ENCODE results near the gene HES7.

The HES7 gene

DNA sequence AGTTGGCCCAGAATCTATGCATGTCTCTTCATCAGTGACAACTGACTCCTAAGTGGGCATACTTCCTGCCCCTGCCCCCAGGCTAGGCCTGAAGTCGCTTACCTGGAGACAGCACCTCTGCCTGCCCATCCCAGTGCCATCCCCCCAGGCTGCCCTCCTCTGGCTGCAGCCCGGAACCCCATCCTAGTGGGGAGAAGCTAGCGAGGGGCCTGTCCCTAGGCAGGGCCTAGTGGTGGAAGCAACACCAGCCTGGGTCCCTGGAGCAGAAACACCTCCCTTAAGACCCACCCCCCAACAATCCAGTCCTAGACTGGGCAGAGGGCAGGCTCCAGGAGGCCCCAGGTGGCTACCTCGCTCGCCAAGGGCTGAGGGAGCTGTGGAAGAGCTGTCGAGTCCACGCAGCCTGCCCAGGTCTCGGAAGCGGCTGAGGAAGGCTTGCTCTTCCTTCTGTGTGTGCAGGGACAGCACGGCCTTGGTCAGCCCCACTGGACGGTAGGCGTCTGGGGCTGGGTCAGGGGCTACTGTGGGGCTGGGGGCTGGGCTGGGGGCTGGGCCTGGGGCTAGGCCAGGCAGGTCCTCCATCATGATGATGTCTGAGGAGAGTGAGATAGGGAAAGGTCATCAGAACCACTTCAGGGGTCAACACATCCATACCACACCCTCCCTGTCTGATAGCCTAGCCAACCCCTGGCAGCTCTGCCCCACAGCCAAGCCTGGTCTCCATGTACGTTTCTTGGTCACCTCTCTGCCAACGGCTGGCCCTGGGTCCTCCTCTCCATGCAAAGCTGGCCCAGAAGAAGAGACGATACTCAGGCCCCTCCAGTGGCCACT, 20.7 kb upstream of the HES7 start:
- Histone ChIP-seq H3K27me3 (ENCODE audit: insufficient read depth, low read length, poor library complexity) (no peaks in the 10 kb centered on the region), H2AFZ (ENCODE audit: low read depth, low read length) (no peak overlapping the region), H3K4me3 (ENCODE audit: low read depth in 1 of 2, low read length in 2 of 2) (no peak overlapping the region), H3K79me2 (ENCODE audit: insufficient read depth, low read length) (no peaks in the 10 kb centered on the region), H4K20me1 (ENCODE audit: insufficient read depth, low read length) (peaks cover 7% of the 10 kb centered on the region), H3K4me2 (ENCODE audit: insufficient read depth, low read length) (no peak overlapping the region), H3K36me3 (ENCODE audit: insufficient read depth, low read length) (peaks cover 89% of the 10 kb centered on the region), H3K27ac (ENCODE audit: low read length) (no peak overlapping the region), H3K9me3 (ENCODE audit: insufficient read depth, low read length, severe bottlenecking) (no peaks in the 10 kb centered on the region), H3K9ac (ENCODE audit: low read depth, low read length) (no peak overlapping the region), H3K4me1 (ENCODE audit: insufficient read depth, low read length) (peaks cover 8% of the 10 kb centered on the region)
- ATAC-seq (ENCODE audit: insufficient read depth, low read depth): no peak
- TF ChIP-seq, protein P1, sequence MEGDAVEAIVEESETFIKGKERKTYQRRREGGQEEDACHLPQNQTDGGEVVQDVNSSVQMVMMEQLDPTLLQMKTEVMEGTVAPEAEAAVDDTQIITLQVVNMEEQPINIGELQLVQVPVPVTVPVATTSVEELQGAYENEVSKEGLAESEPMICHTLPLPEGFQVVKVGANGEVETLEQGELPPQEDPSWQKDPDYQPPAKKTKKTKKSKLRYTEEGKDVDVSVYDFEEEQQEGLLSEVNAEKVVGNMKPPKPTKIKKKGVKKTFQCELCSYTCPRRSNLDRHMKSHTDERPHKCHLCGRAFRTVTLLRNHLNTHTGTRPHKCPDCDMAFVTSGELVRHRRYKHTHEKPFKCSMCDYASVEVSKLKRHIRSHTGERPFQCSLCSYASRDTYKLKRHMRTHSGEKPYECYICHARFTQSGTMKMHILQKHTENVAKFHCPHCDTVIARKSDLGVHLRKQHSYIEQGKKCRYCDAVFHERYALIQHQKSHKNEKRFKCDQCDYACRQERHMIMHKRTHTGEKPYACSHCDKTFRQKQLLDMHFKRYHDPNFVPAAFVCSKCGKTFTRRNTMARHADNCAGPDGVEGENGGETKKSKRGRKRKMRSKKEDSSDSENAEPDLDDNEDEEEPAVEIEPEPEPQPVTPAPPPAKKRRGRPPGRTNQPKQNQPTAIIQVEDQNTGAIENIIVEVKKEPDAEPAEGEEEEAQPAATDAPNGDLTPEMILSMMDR (IDR thresholded peaks at IDR 0.05; ENCODE audit: borderline replicate concordance, extremely low read depth, low read length, poor library complexity, severe bottlenecking): no peak
- TF ChIP-seq EZH2 (IDR thresholded peaks at IDR 0.05; ENCODE audit: borderline replicate concordance, low read depth, low read length, severe bottlenecking): no peak
- no peak for DNase-seq

DNA sequence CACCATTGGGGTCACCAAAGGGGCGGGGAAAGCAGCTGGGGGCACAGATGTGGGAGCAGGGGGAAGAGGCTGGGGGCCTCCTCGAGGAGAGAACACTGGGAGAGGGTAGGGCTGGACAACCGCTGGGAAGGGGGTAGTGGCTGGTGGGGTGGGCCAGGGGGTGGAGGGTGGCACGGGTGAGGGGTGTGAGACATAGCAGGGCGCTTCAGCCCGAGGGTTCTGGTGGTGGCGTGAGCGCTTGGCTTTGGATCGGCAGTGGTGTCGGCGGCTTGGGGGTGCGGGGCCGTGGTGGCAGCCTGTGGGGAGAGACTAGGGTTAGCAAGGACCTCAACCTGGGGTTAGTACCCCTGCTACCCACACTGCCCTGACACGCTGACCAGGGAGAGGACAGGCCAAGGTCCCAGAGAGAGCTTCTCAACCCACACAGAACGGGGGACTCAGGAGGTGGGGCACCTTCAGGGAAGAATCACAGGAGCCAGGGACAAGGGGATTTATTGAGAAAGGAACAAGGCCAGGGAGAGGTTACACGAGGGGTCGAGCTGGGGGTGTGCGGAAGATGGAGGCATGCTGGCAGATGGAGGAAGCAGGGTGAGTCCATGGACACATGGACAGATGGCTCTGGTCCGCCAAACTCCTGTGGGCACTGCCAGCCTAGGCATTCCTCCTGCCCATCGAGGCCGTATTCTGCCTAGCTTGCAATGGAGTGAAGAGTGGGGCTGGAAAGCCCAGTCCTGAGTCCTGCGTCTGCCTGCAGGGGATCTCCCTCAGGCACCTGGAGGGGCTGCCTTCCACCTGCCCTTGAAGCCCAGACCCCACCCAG, 19.9 kb upstream of the HES7 start:
- Histone ChIP-seq H3K9me3 (ENCODE audit: insufficient read depth, low read length, severe bottlenecking) (no peaks in the 10 kb centered on the region), H3K36me3 (ENCODE audit: insufficient read depth, low read length) (peaks cover 83% of the 10 kb centered on the region), H3K27me3 (ENCODE audit: insufficient read depth, low read length, poor library complexity) (no peaks in the 10 kb centered on the region), H3K27ac (ENCODE audit: low read length) (no peak overlapping the region), H3K4me2 (ENCODE audit: insufficient read depth, low read length) (no peak overlapping the region), H3K4me1 (ENCODE audit: insufficient read depth, low read length) (peaks cover 15% of the 10 kb centered on the region), H3K4me3 (ENCODE audit: low read depth in 1 of 2, low read length in 2 of 2) (no peak overlapping the region), H2AFZ (ENCODE audit: low read depth, low read length) (no peak overlapping the region), H3K79me2 (ENCODE audit: insufficient read depth, low read length) (no peaks in the 10 kb centered on the region), H3K9ac (ENCODE audit: low read depth, low read length) (no peak overlapping the region), H4K20me1 (ENCODE audit: insufficient read depth, low read length) (peaks cover 3% of the 10 kb centered on the region; the same call in 1 of the 2 replicates)
- no peak for DNase-seq
- no peak for TF ChIP-seq EZH2 (IDR thresholded peaks at IDR 0.05; ENCODE audit: borderline replicate concordance, low read depth, low read length, severe bottlenecking)
- TF ChIP-seq, protein P1 (IDR thresholded peaks at IDR 0.05; ENCODE audit: borderline replicate concordance, extremely low read depth, low read length, poor library complexity, severe bottlenecking): no peak
- ATAC-seq (ENCODE audit: insufficient read depth, low read depth): no peak

DNA sequence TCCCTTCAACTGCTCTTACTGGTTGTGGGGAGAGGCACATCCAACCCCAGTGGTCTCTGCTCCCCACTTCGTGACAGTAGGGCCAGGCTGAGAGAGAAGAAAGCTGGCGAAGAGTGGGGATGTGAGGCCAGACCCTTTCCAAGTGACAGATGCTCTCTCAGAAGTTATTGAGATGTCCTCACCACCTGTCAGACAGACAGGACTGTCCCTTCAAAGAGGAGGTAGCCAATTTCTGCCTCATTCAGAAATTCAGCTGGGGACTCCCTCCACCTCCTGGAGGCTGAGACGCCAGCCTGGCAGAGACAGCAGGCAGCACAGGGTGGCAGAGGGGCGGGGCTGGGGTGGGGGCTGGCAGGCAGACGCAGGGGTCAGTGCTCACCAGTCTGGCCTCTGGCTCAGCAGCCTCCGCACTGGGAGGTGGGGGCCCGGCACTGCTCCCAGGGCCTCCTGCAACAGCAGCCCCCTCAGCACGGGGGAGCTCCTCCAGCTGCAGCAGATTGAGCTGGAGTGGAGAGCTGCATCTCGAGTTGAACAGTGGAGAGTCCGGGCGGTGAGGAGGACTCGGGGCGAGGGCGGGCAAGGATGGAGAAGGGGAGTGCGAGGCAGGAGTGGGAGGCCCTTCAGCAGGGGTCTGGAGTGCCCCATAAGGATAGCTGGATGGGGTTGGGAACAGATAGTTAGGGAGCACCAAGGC, 19.1 kb upstream of the HES7 start:
- Histone ChIP-seq H3K4me3 (ENCODE audit: low read depth in 1 of 2, low read length in 2 of 2) (no peak overlapping the region), H3K4me1 (ENCODE audit: insufficient read depth, low read length) (peaks cover 19% of the 10 kb centered on the region), H3K27me3 (ENCODE audit: insufficient read depth, low read length, poor library complexity) (no peaks in the 10 kb centered on the region), H3K36me3 (ENCODE audit: insufficient read depth, low read length) (peaks cover 75% of the 10 kb centered on the region), H3K4me2 (ENCODE audit: insufficient read depth, low read length) (no peak overlapping the region), H4K20me1 (ENCODE audit: insufficient read depth, low read length) (peaks cover 3% of the 10 kb centered on the region; the same call in 1 of the 2 replicates), H2AFZ (ENCODE audit: low read depth, low read length) (no peak overlapping the region), H3K27ac (ENCODE audit: low read length) (no peak overlapping the region), H3K79me2 (ENCODE audit: insufficient read depth, low read length) (no peaks in the 10 kb centered on the region), H3K9ac (ENCODE audit: low read depth, low read length) (no peak overlapping the region), H3K9me3 (ENCODE audit: insufficient read depth, low read length, severe bottlenecking) (no peaks in the 10 kb centered on the region)
- no peak for ATAC-seq (ENCODE audit: insufficient read depth, low read depth)
- no peak for DNase-seq
- TF ChIP-seq, protein P1 (IDR thresholded peaks at IDR 0.05; ENCODE audit: borderline replicate concordance, extremely low read depth, low read length, poor library complexity, severe bottlenecking): no peak
- TF ChIP-seq EZH2 (IDR thresholded peaks at IDR 0.05; ENCODE audit: borderline replicate concordance, low read depth, low read length, severe bottlenecking): no peak
